ENCODE data around the gene BRAT1. TPM values are rescaled to one million over a fixed set of nuclear protein-coding genes. Genes with fewer than 3 reads are reported as not detected.

The BRAT1 gene
- total and polyA plus RNA-seq, 8 donors = 16.3 to 119 (median 27.4) TPM

DNA sequence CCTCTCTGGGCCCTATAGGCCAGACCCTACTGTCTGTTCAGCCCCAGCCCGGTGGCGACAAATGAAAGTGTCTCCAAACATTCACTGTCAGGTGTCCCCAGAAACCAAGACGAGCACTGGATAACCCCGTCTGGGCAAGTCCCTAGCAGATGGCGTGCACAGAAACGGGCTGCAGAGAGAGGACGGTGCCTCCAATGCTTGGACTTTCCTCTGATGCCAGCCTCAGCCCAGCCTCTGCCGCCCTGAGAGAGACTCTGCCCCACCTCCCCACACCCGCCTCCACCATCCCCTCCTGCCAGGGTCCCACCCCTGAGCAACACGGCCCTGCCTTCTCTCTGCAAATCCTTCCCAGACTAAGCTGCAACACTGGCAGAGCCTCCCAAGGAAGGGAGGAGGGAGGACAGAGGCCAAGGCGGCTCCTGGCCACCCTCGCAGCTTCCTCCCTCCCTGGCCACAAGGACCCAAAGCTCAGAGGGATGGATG is 43.1 kb downstream of the BRAT1 start:
- Histone ChIP-seq H3K27ac (peak overlapping the region; percentile 34 to 81 (median 75)), H3K36me3 (no peaks in the 10 kb centered on the region), H3K4me1 (peaks cover 31 to 57% (median 47%) of the 10 kb centered on the region in 4 donors), H3K9me3 (no peaks in the 10 kb centered on the region), H3K4me3 (peak overlapping the region in 1 of 4 donors; percentile 14), H3K27me3 (no peaks in the 10 kb centered on the region)
- DNase-seq = peak in 1 of 2 donors; percentile 74
- 9 to 27% (median 18%) methylated on average over 10 to 12 of the region's 12 CpGs for WGBS, 5 donors
- peak in 2 of 3 donors; percentile 16 to 53 for TF ChIP-seq POLR2AphosphoS5 (IDR thresholded peaks at IDR 0.05)
- no peak for TF ChIP-seq EP300 (IDR thresholded peaks at IDR 0.05)
- intact Hi-C loops (cut with DNase I; ENCODE audit: low total_unique reads) = no loop called here

DNA sequence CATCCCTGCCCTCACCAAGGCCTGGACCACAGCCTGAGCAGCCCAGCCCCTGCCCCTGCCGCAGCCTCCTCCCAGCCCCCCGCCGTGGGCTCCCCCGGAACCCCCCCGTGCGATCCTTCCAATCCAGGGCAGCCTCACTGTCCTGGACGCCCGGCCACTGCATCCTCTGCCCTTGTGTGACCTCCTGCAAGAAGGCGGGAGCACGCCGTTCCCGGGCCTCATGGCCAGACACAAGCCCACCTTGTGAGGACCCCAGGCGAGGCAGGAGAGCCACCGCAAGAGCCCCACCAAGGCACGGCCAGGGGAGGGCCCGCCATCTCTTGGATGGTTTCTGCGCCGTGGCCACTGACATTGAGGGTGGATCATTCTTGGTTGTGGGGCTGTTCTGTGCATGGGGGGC is 43.6 kb downstream of the BRAT1 start:
- no peak for DNase-seq
- Histone ChIP-seq H3K36me3 (no peaks in the 10 kb centered on the region), H3K27ac (peak overlapping the region; percentile 34 to 81 (median 75)), H3K27me3 (no peaks in the 10 kb centered on the region), H3K4me1 (peaks cover 31 to 57% (median 46%) of the 10 kb centered on the region in 4 donors), H3K9me3 (no peaks in the 10 kb centered on the region), H3K4me3 (peak overlapping the region in 2 of 4 donors; percentile 14)
- 10 to 29% (median 18%) methylated on average over 3 to 18 of the region's 18 CpGs for WGBS, 5 donors
- TF ChIP-seq EP300 (IDR thresholded peaks at IDR 0.05) (no peak), POLR2A (IDR thresholded peaks at IDR 0.05) (no peak), POLR2AphosphoS5 (IDR thresholded peaks at IDR 0.05) (no peak)
- TF ChIP-seq, protein P1, sequence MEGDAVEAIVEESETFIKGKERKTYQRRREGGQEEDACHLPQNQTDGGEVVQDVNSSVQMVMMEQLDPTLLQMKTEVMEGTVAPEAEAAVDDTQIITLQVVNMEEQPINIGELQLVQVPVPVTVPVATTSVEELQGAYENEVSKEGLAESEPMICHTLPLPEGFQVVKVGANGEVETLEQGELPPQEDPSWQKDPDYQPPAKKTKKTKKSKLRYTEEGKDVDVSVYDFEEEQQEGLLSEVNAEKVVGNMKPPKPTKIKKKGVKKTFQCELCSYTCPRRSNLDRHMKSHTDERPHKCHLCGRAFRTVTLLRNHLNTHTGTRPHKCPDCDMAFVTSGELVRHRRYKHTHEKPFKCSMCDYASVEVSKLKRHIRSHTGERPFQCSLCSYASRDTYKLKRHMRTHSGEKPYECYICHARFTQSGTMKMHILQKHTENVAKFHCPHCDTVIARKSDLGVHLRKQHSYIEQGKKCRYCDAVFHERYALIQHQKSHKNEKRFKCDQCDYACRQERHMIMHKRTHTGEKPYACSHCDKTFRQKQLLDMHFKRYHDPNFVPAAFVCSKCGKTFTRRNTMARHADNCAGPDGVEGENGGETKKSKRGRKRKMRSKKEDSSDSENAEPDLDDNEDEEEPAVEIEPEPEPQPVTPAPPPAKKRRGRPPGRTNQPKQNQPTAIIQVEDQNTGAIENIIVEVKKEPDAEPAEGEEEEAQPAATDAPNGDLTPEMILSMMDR (IDR thresholded peaks at IDR 0.05) = no peak
- intact Hi-C loops (cut with DNase I; ENCODE audit: low total_unique reads) = no loop called here

DNA sequence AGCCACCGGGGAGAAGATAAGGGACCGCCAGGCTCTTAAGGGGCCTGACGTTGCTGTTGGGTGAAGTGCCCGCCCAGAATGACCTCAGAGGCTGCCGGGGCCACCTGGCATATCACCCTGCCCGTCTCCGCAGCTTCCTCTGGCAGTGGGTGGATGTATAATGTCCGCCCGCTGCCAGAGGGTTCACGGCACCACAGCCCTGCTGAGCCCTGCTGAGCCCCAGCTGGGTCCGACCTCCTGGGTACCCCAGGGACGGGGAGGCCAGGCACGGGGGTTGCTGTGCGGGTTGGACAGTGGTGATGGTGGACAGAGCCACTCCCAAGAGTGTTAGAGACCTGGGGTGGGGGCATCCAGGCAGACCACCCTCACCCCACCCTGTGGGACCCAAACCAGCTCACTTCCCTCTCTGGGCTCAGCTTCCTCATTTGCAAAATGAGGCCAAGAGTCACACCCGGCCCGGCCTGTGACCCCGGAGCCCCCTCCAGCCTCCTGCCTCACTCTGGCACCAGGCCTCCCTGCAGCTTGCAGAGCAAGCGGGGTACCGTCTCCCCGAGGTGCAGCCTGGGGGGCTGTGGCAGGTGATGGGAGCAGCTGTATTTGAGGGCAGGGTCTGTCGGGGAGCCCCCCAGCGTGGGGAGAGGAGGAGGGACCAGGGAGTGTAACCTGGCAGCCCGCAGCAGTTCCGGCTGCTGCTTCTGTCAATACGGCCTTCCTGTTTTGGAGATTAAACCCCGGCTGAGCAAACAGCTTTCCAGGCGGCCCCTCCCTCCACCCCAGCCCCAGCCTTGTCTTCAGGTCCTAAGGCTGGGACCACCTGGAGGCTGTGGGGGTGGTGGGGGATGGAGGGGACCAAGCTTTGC is 44.2 kb downstream of the BRAT1 start:
- TF ChIP-seq EP300 (IDR thresholded peaks at IDR 0.05) = no peak
- TF ChIP-seq POLR2AphosphoS5 (IDR thresholded peaks at IDR 0.05) = no peak
- TF ChIP-seq, protein P1 (IDR thresholded peaks at IDR 0.05) = no peak
- TF ChIP-seq POLR2A (IDR thresholded peaks at IDR 0.05) = no peak
- 12 to 36% (median 18%) methylated on average over 18 to 27 of the region's 27 CpGs for WGBS, 5 donors
- DNase-seq = peak; percentile 69 to 89

DNA sequence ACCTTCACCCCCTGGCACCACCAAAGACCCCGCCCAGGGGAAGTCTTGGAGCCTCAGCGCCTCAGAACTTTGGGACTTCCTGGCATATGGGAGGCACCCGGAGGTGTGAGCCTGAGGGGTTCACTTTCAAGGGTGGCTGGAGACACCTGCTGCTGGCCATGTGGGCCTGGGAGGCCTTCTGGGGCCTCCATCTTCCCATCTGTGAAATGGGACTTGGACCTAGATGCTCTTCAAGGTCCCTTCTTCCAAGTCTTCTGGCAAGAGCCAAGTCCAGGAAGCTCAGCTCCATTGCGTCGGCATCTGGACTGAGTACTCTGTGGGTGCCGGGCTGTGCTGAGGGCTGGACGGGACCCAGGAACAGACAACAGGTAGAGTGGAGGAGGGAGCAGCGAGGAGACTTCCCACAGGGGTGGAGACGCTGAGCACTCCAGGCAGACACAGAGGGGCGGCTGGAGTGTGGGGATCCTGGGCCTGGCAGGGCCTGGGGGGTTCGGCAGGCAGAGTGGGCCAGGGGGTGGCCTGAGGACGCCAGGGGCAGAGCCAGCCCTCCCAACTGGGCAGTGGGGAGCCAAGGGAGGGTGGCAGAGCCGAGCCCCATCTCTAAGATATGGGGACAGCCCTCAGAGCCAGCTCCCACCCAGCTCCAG is 45.1 kb downstream of the BRAT1 start:
- no peak for TF ChIP-seq EP300 (IDR thresholded peaks at IDR 0.05)
- TF ChIP-seq, protein P1 (IDR thresholded peaks at IDR 0.05) = no peak
- WGBS, 5 donors = 55 to 85% (median 64%) methylated on average over 8 to 13 of the region's 13 CpGs
- no peaks in the 10 kb centered on the region for H3K36me3 ChIP-seq
- H3K27me3 ChIP-seq = no peaks in the 10 kb centered on the region
- intact Hi-C loops (cut with DNase I; ENCODE audit: low total_unique reads) = no loop called here
- no peaks in the 10 kb centered on the region for H3K9me3 ChIP-seq
- peaks cover 31 to 57% (median 46%) of the 10 kb centered on the region in 4 donors for H3K4me1 ChIP-seq
- DNase-seq = no peak
- H3K27ac ChIP-seq = peak overlapping the region; percentile 69 to 81 (median 75)
- H3K4me3 ChIP-seq = no peak overlapping the region

More for the DNA sequence above, 44.2 kb downstream of the BRAT1 start:
- Histone ChIP-seq H3K36me3 (no peaks in the 10 kb centered on the region), H3K4me3 (peak overlapping the region in 2 of 4 donors; percentile 14), H3K4me1 (peaks cover 31 to 57% (median 46%) of the 10 kb centered on the region in 4 donors), H3K9me3 (no peaks in the 10 kb centered on the region), H3K27me3 (no peaks in the 10 kb centered on the region), H3K27ac (peak overlapping the region; percentile 69 to 81 (median 75))
- intact Hi-C loops (cut with DNase I; ENCODE audit: low total_unique reads) = no loop called here
